GM23338 (cell line): Measurements from ENCODE around the gene CAMTA1. TPM values are rescaled to one million over a fixed set of nuclear protein-coding genes. Genes with fewer than 3 reads are reported as not detected.

ENCODE experiments used
- ATAC-seq: fragments of 200-7000 bp; cut with Tn5 transposase; 3 replicates; pipeline ENCODE4 v1.9.1; 2020
- DNase-seq: peaks from one replicate; pipeline ENCODE4 v3.0.0-alpha.2; 2015; ENCODE audit warnings: low spot score
- H2AFZ ChIP-seq: fragments of 200-600 bp; sonication (generic); 2 replicates; pipeline ENCODE4 v1.8.0; 2016; ENCODE audit warnings: antibody characterized with exemption, mild to moderate bottlenecking, moderate library complexity
- H3F3A ChIP-seq: fragments of 200-600 bp; sonication (generic); replicated peaks from 2 replicates; pipeline ENCODE4 v1.8.0; 2017; ENCODE audit warnings: antibody characterized with exemption, mixed run types, low read depth
- H3K27ac ChIP-seq: fragments of 200-600 bp; sonication (generic); 2 replicates; pipeline ENCODE4 v1.6.1; 2016; ENCODE audit warnings: low read depth
- H3K27me3 ChIP-seq: fragments of 200-600 bp; sonication (generic); 2 replicates; pipeline ENCODE4 v1.8.0; 2016; ENCODE audit warnings: mild to moderate bottlenecking, mixed run types, moderate library complexity; ENCODE audit not compliant: insufficient read depth
- H3K36me3 ChIP-seq: fragments of 200-600 bp; sonication (generic); 2 replicates; pipeline ENCODE4 v1.8.0; 2016; ENCODE audit warnings: mild to moderate bottlenecking; ENCODE audit not compliant: insufficient read depth
- H3K4me1 ChIP-seq: fragments of 200-600 bp; sonication (generic); 2 replicates; pipeline ENCODE4 v1.8.0; 2016; ENCODE audit warnings: mild to moderate bottlenecking, moderate library complexity; ENCODE audit not compliant: insufficient read depth
- H3K4me2 ChIP-seq: fragments of 200-600 bp; sonication (generic); 2 replicates; pipeline ENCODE4 v1.7.1; 2017; ENCODE audit warnings: mixed run types
- H3K4me3 ChIP-seq: fragments of 200-600 bp; sonication (generic); 2 replicates; pipeline ENCODE4 v1.6.1; 2016; ENCODE audit warnings: mixed run types
- H3K79me2 ChIP-seq: fragments of 200-600 bp; sonication (generic); replicated peaks from 2 replicates; pipeline ENCODE4 v1.8.0; 2017; ENCODE audit warnings: mild to moderate bottlenecking; ENCODE audit not compliant: insufficient read depth
- H3K9me2 ChIP-seq: fragments of 200-600 bp; sonication (generic); 2 replicates; pipeline ENCODE4 v1.8.0; 2017; ENCODE audit not compliant: insufficient read depth
- H4K20me1 ChIP-seq: fragments of 200-600 bp; sonication (generic); replicated peaks from 2 replicates; pipeline ENCODE4 v1.8.0; 2017; ENCODE audit warnings: mild to moderate bottlenecking; ENCODE audit not compliant: insufficient read depth
- H3K27ac Mint-ChIP-seq: 2 replicates; pipeline ENCODE4 v1.8.0; 2020; ENCODE audit warnings: inconsistent platforms, mild to moderate bottlenecking, moderate library complexity, mixed read lengths
- H3K27me3 Mint-ChIP-seq: 3 replicates; pipeline ENCODE4 v1.8.0; 2022; ENCODE audit warnings: low read depth, mild to moderate bottlenecking, moderate library complexity, mixed read lengths, inconsistent platforms; ENCODE audit not compliant: insufficient read depth, poor library complexity
- H3K36me3 Mint-ChIP-seq: 3 replicates; pipeline ENCODE4 v1.8.0; 2021; ENCODE audit warnings: low read depth, mild to moderate bottlenecking, inconsistent platforms, moderate library complexity, mixed read lengths
- H3K4me1 Mint-ChIP-seq: 3 replicates; pipeline ENCODE4 v1.8.0; 2020; ENCODE audit warnings: mild to moderate bottlenecking, inconsistent platforms, mixed read lengths
- H3K4me3 Mint-ChIP-seq: 3 replicates; pipeline ENCODE4 v1.8.0; 2021; ENCODE audit warnings: moderate library complexity, mild to moderate bottlenecking, inconsistent platforms, mixed read lengths
- H3K9me3 Mint-ChIP-seq: 3 replicates; pipeline ENCODE4 v1.8.0; 2020; ENCODE audit warnings: moderate library complexity, mild to moderate bottlenecking, inconsistent platforms, mixed read lengths
- CREB1 ChIP-seq: fragments of 250-450 bp; sonication (Bioruptor Pico); IDR thresholded peaks from 2 replicates; pipeline ENCODE4 v1.5.0; 2020; ENCODE audit warnings: low read depth, mild to moderate bottlenecking, moderate library complexity
- ETS1 ChIP-seq: IDR thresholded peaks from 2 replicates; pipeline ENCODE4 v1.6.1; 2016; ENCODE audit warnings: antibody characterized with exemption
- EZH2 ChIP-seq: fragments of 200-600 bp; sonication (generic); IDR thresholded peaks from one replicate; pipeline ENCODE4 v1.8.0; 2017; ENCODE audit warnings: antibody characterized with exemption, mild to moderate bottlenecking, low read depth; ENCODE audit not compliant: unreplicated experiment
- ZNF331 ChIP-seq: fragments of 250-450 bp; sonication (Bioruptor Pico); IDR thresholded peaks from 2 replicates; pipeline ENCODE4 v1.5.0; 2020; ENCODE audit warnings: low read depth, mild to moderate bottlenecking, moderate library complexity
- ZNF462 ChIP-seq: fragments of 250-450 bp; sonication (Bioruptor Pico); IDR thresholded peaks from 2 replicates; pipeline ENCODE4 v1.5.0; 2020; ENCODE audit warnings: mild to moderate bottlenecking, moderate library complexity
- polyA plus RNA-seq: library from polyadenylated mRNA; unstranded; fragments of >200 nt; fragmentation: Nextera tagmentation; extraction: Ambion mirVana; gene quantifications from 2 replicates; pipeline ENCODE4 v1.2.1, GENCODE V29; 2016
- total RNA-seq: library from RNA; depleted of rRNA; stranded (reverse); fragments of >200 nt; shearing (Covaris generic); gene quantifications from 2 replicates; pipeline ENCODE4 v1.2.3, GENCODE V29; 2014
- TF ChIP-seq, protein P1 (sequence below): IDR thresholded peaks from one replicate; pipeline ENCODE4 v1.6.1; 2018; ENCODE audit warnings: antibody characterized with exemption; ENCODE audit not compliant: unreplicated experiment

Gene CAMTA1
- total and polyA plus RNA-seq, 2 experiments from 2014 or later: 115 to 519 TPM

GRCh38 chr1:7550261-7550865 is 765.1 kb downstream of the CAMTA1 start (continued):
- TF ChIP-seq ZNF462 (CRISPR knock-in tag) (no peak), ZNF331 (CRISPR knock-in tag) (no peak), EZH2 (no peak)
- TF ChIP-seq, protein P1, sequence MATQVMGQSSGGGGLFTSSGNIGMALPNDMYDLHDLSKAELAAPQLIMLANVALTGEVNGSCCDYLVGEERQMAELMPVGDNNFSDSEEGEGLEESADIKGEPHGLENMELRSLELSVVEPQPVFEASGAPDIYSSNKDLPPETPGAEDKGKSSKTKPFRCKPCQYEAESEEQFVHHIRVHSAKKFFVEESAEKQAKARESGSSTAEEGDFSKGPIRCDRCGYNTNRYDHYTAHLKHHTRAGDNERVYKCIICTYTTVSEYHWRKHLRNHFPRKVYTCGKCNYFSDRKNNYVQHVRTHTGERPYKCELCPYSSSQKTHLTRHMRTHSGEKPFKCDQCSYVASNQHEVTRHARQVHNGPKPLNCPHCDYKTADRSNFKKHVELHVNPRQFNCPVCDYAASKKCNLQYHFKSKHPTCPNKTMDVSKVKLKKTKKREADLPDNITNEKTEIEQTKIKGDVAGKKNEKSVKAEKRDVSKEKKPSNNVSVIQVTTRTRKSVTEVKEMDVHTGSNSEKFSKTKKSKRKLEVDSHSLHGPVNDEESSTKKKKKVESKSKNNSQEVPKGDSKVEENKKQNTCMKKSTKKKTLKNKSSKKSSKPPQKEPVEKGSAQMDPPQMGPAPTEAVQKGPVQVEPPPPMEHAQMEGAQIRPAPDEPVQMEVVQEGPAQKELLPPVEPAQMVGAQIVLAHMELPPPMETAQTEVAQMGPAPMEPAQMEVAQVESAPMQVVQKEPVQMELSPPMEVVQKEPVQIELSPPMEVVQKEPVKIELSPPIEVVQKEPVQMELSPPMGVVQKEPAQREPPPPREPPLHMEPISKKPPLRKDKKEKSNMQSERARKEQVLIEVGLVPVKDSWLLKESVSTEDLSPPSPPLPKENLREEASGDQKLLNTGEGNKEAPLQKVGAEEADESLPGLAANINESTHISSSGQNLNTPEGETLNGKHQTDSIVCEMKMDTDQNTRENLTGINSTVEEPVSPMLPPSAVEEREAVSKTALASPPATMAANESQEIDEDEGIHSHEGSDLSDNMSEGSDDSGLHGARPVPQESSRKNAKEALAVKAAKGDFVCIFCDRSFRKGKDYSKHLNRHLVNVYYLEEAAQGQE: no peak

DNA sequence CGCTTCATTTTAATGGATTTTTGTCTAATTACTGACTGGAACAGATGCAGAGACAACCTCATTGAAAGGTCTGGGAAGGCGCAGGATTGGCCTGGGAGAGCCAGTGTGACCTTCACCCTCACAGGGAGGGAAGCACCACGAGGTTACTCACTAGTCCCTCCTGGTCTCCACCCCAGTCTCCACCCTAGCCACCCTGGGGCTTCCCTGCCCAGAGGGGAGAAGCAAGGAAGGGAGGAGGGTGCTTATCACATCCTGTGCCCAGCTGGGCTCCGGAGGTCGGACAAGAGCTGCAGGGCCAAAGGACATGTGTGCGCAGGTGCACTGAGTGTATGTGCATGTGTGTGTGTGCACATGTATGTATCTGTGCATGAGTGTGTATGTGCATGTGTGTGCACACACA is 765.7 kb downstream of the CAMTA1 start:
- no peaks in the 10 kb centered on the region for H3K27me3 ChIP-seq
- H4K20me1 ChIP-seq: no peaks in the 10 kb centered on the region
- H3K36me3 Mint-ChIP-seq: peaks cover 3% of the 10 kb centered on the region; the same call in 1 of the 3 replicates
- H3K4me2 ChIP-seq: no peak overlapping the region
- no peaks in the 10 kb centered on the region for H3K36me3 ChIP-seq
- H3K79me2 ChIP-seq: no peaks in the 10 kb centered on the region
- H3F3A ChIP-seq: no peaks in the 10 kb centered on the region
- peaks cover 11% of the 10 kb centered on the region for H3K27me3 Mint-ChIP-seq
- TF ChIP-seq, protein P1: no peak
- TF ChIP-seq CREB1 (CRISPR knock-in tag) (no peak), ETS1 (no peak), ZNF331 (CRISPR knock-in tag) (no peak)
- no peak overlapping the region for H3K27ac ChIP-seq
- H3K4me1 ChIP-seq: peaks cover 5% of the 10 kb centered on the region; the same call in 1 of the 2 replicates
- peaks cover 22% of the 10 kb centered on the region for H3K4me1 Mint-ChIP-seq
- H3K9me3 Mint-ChIP-seq: no peaks in the 10 kb centered on the region; the same call in 1 of the 3 replicates
- no peak overlapping the region for H3K4me3 Mint-ChIP-seq
- no peak overlapping the region for H3K27ac Mint-ChIP-seq
- no peak overlapping the region for H3K4me3 ChIP-seq
- H2AFZ ChIP-seq: no peak overlapping the region
- no peak for ATAC-seq
- DNase-seq: no peak
- H3K9me2 ChIP-seq: 0 out of 2 replicates have a peak, but pooled peaks cover 3% of the 10 kb centered on the region
